ENCODE results near the gene CNTLN. TPM values are rescaled to one million over a fixed set of nuclear protein-coding genes. Genes with fewer than 3 reads are reported as not detected.
A peak's percentile ranks its signal among the peaks of the same experiment; 100 is the strongest.

Gene CNTLN
- total RNA-seq, 1 donor from 2014 or later = 11.3 TPM

DNA sequence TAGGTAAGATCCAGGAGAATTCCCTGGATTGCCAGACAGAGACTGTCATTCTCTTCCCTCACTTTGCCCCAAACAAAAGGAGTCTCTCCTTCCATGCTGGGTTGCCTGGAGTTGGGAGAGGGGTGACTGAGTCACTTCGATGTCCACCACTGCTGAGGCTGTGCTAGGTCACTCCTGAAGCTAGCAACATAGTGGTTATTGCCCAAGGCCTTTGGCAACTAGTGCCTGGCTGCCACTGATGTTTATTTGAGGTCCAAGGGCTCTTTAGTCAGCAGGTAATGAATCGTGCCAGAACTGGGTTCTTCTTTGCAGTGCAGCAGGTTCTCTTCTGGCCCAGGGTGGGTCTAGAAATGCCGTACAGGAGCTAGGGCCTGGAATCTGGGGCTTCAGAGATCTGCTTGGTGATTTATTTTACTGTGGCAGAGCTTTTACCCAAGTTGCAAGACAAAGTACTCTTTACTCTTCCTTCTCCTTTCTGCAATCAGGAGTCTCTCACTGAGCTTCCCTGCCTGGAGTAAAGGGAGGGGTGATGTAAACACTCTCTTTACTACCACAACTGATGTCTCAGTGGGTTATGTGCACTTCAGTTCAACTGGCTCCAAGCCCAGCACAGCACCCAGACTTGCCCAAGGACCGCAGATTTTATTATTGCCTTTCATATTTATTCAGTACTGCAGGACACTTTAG, 288.3 kb downstream of the CNTLN start:
- H3K4me3 Mint-ChIP-seq (ENCODE audit: unreplicated experiment) = no peak overlapping the region
- no peaks in the 10 kb centered on the region for H3K4me1 Mint-ChIP-seq (ENCODE audit: low read depth, unreplicated experiment)
- no peaks in the 10 kb centered on the region for H3K36me3 Mint-ChIP-seq (ENCODE audit: unreplicated experiment)
- peaks cover 3% of the 10 kb centered on the region for H3K27me3 Mint-ChIP-seq (ENCODE audit: unreplicated experiment)
- no peak overlapping the region for H3K27ac Mint-ChIP-seq (ENCODE audit: unreplicated experiment)
- no peak for DNase-seq
- H3K9me3 Mint-ChIP-seq (ENCODE audit: unreplicated experiment) = no peaks in the 10 kb centered on the region
- TF ChIP-seq CTCF (IDR thresholded peaks at IDR 0.05; ENCODE audit: partially characterized antibody, unreplicated experiment) = no peak

- TF ChIP-seq CTCF (IDR thresholded peaks at IDR 0.05; ENCODE audit: partially characterized antibody, unreplicated experiment) = no peak
- Mint-ChIP-seq H3K4me3 (ENCODE audit: unreplicated experiment) (no peak overlapping the region), H3K27me3 (ENCODE audit: unreplicated experiment) (peaks cover 3% of the 10 kb centered on the region), H3K4me1 (ENCODE audit: low read depth, unreplicated experiment) (no peaks in the 10 kb centered on the region), H3K9me3 (ENCODE audit: unreplicated experiment) (no peaks in the 10 kb centered on the region), H3K36me3 (ENCODE audit: unreplicated experiment) (no peaks in the 10 kb centered on the region), H3K27ac (ENCODE audit: unreplicated experiment) (no peak overlapping the region)
- no peak for DNase-seq
Measured at GRCh38 chr9:17423681-17424011, 288.8 kb downstream of the CNTLN start.

DNA sequence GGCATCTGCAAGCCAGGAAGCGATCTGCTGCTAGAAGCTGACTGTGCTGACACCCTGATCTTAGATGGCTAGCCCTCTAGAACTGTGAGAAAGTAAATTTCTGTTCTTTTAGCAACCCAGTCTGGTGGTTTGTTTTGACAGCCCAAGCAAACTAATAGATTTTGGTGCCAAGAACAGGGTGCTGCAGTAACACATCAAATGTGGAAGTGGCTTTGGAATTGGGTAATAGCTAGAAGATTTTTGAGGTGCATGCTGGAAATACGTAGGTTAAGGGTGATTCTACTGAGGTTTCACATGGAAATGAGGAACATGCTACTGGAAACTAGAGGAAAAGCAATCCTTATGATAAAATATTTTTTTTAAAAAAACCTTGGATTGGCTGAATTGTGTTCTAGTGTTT, 290.5 kb downstream of the CNTLN start:
- no peak for TF ChIP-seq CTCF (IDR thresholded peaks at IDR 0.05; ENCODE audit: partially characterized antibody, unreplicated experiment)
- no peaks in the 10 kb centered on the region for H3K4me1 Mint-ChIP-seq (ENCODE audit: low read depth, unreplicated experiment)
- no peak overlapping the region for H3K27ac Mint-ChIP-seq (ENCODE audit: unreplicated experiment)
- no peak for DNase-seq
- H3K36me3 Mint-ChIP-seq (ENCODE audit: unreplicated experiment) = no peaks in the 10 kb centered on the region
- H3K4me3 Mint-ChIP-seq (ENCODE audit: unreplicated experiment) = no peak overlapping the region
- H3K9me3 Mint-ChIP-seq (ENCODE audit: unreplicated experiment) = no peaks in the 10 kb centered on the region
- H3K27me3 Mint-ChIP-seq (ENCODE audit: unreplicated experiment) = peaks cover 3% of the 10 kb centered on the region

GRCh38 chr9:17433526-17433925, 298.7 kb downstream of the CNTLN start:
- H3K9me3 Mint-ChIP-seq (ENCODE audit: unreplicated experiment) = no peaks in the 10 kb centered on the region
- H3K27me3 Mint-ChIP-seq (ENCODE audit: unreplicated experiment) = no peaks in the 10 kb centered on the region
- TF ChIP-seq CTCF (IDR thresholded peaks at IDR 0.05; ENCODE audit: partially characterized antibody, unreplicated experiment) = no peak
- no peak overlapping the region for H3K27ac Mint-ChIP-seq (ENCODE audit: unreplicated experiment)
- H3K4me1 Mint-ChIP-seq (ENCODE audit: low read depth, unreplicated experiment) = peaks cover 5% of the 10 kb centered on the region
- no peak for DNase-seq
- no peak overlapping the region for H3K4me3 Mint-ChIP-seq (ENCODE audit: unreplicated experiment)
- H3K36me3 Mint-ChIP-seq (ENCODE audit: unreplicated experiment) = no peaks in the 10 kb centered on the region

DNA sequence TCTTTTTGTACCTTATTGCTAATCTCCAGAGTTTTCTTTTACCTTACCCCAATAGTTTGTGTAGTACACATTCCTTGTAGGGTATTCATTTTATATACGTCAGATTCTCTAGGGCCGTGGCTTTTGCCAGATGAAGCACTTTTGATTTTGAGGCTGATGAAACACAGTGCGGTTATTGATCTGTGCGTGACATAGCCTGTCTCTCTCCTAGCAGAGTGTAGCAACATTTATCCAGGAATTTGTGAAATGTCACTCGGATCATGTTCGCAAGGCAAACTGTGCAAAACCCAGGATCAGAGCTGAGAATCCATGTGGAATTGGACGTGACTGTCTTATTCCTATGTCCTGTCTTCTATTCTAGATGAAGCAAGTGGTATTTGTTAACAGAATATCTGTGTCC, 302.0 kb downstream of the CNTLN start:
- no peak for TF ChIP-seq CTCF (IDR thresholded peaks at IDR 0.05; ENCODE audit: partially characterized antibody, unreplicated experiment)
- H3K4me3 Mint-ChIP-seq (ENCODE audit: unreplicated experiment) = peak overlapping the region; percentile 11
- H3K4me1 Mint-ChIP-seq (ENCODE audit: low read depth, unreplicated experiment) = peaks cover 5% of the 10 kb centered on the region
- no peaks in the 10 kb centered on the region for H3K36me3 Mint-ChIP-seq (ENCODE audit: unreplicated experiment)
- H3K27ac Mint-ChIP-seq (ENCODE audit: unreplicated experiment) = peak overlapping the region; percentile 75
- no peak for DNase-seq
- no peaks in the 10 kb centered on the region for H3K27me3 Mint-ChIP-seq (ENCODE audit: unreplicated experiment)
- H3K9me3 Mint-ChIP-seq (ENCODE audit: unreplicated experiment) = no peaks in the 10 kb centered on the region

Data from glutamatergic neuron (in vitro differentiated cells).